PFSK-1 (cell line): ENCODE data around the gene PPL.

Source experiments
- FOXP2 ChIP-seq: optimal IDR thresholded peaks from 2 replicates; pipeline ENCODE3; 2011; ENCODE audit warnings: borderline replicate concordance, control low read depth, inconsistent platforms; ENCODE audit not compliant: insufficient read depth; ENCODE audit errors: extremely low read length, extremely low read depth
- POLR2AphosphoS5 ChIP-seq: IDR thresholded peaks from 2 replicates; pipeline ENCODE4 v1.6.1; 2012; ENCODE audit warnings: low read depth, mild to moderate bottlenecking, control low read depth, low read length, moderate library complexity
- SIN3A ChIP-seq: IDR thresholded peaks from 2 replicates; pipeline ENCODE4 v1.6.1; 2012; ENCODE audit warnings: mild to moderate bottlenecking, low read length, moderate library complexity, borderline replicate concordance; ENCODE audit not compliant: insufficient read depth
- TAF1 ChIP-seq: IDR thresholded peaks from 2 replicates; pipeline ENCODE4 v1.6.1; 2012; ENCODE audit warnings: low read length, control low read depth, borderline replicate concordance; ENCODE audit not compliant: insufficient read depth
- TF ChIP-seq, protein P1 (sequence below), 2 experiments: IDR thresholded peaks; 2 replicates each; pipeline versions ENCODE4 v1.6.1 to v1.8.0; 2011 to 2012; ENCODE audit warnings: low read depth in 2 of 2, low read length in 2 of 2, control low read depth in 1 of 2, inconsistent platforms in 1 of 2, mild to moderate bottlenecking in 1 of 2, moderate library complexity in 1 of 2; ENCODE audit not compliant: insufficient read depth in 1 of 2

PPL gene

DNA sequence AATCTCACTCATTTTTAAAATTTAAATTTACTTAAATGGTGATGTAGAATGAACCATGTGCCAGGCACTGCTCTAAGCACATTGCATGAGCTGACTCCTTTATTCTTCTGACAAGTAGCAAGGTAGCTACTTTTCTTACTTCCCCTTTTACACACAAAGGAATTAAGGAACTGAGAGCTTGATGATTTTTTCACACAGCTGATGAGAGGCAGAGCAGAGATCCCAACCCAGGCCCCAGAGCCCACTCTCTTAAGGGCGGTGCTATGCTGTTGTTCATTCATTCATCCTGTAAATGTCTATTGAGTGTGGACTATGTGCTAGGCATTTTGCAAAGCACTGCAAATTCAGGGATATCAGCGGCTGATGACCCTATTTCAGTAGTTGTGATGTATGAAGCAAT is 39.1 kb upstream of the PPL start:
- TF ChIP-seq POLR2AphosphoS5 (no peak), FOXP2 (no peak), SIN3A (no peak), TAF1 (no peak)
- TF ChIP-seq, protein P1, sequence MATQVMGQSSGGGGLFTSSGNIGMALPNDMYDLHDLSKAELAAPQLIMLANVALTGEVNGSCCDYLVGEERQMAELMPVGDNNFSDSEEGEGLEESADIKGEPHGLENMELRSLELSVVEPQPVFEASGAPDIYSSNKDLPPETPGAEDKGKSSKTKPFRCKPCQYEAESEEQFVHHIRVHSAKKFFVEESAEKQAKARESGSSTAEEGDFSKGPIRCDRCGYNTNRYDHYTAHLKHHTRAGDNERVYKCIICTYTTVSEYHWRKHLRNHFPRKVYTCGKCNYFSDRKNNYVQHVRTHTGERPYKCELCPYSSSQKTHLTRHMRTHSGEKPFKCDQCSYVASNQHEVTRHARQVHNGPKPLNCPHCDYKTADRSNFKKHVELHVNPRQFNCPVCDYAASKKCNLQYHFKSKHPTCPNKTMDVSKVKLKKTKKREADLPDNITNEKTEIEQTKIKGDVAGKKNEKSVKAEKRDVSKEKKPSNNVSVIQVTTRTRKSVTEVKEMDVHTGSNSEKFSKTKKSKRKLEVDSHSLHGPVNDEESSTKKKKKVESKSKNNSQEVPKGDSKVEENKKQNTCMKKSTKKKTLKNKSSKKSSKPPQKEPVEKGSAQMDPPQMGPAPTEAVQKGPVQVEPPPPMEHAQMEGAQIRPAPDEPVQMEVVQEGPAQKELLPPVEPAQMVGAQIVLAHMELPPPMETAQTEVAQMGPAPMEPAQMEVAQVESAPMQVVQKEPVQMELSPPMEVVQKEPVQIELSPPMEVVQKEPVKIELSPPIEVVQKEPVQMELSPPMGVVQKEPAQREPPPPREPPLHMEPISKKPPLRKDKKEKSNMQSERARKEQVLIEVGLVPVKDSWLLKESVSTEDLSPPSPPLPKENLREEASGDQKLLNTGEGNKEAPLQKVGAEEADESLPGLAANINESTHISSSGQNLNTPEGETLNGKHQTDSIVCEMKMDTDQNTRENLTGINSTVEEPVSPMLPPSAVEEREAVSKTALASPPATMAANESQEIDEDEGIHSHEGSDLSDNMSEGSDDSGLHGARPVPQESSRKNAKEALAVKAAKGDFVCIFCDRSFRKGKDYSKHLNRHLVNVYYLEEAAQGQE (IDR thresholded peaks at IDR 0.05; ENCODE audit: insufficient read depth in 1 of 2, low read depth in 2 of 2, low read length in 2 of 2), result no peak

DNA sequence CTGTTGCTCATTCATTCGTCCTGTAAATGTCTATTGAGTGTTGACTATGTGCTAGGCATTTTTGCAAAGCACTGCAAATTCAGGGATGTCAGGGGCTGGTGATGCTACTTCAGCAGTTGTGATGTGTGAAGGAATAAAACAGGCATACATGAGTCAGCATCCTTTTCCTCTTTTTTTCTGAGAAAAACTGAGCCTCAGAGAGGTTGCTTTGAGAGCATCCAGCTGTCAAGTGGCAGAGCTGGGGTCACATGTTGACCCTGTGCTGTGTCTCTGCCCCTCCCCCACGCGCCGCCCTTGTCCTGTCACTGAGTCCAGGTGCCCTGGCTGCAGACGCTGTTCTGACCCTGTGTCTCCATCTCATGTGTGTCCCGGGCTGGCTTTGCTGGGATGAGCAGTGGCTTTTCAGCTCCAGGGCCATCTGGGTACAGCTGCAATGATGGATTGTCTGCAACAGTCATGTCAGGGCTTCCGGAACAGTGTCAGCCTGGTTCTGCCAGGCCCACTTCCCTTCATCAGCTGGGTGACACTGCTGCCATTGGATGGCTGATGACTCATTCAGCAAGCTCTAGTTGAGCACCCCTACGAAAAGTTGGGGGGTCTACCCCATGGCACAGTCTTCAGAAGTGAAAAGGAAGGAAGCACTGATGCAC is 36.1 kb upstream of the PPL start:
- TF ChIP-seq, protein P1 (IDR thresholded peaks at IDR 0.05; ENCODE audit: insufficient read depth in 1 of 2, low read depth in 2 of 2, low read length in 2 of 2), result no peak

DNA sequence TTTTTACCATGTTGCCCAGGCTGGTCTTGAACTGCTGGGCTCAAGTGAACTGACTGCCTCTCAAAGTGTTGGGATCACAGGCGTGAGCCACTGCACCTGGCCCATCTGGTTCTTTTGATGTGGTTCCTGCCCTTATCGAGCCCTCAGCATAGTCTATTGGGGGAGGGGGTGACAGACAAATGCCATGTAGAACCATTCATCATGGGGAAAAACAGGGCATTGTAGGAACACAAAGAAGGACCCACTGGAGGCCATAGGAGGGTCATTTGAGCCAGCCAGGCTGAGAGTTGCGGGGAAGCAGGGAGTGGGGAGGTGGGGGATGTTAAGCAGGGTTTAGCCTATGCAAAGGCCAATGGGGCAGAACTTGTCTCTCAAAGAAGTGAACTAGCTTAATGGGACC is 33.1 kb upstream of the PPL start:
- TF ChIP-seq SIN3A, result no peak
- TF ChIP-seq, protein P1 (IDR thresholded peaks at IDR 0.05; ENCODE audit: insufficient read depth in 1 of 2, low read depth in 2 of 2, low read length in 2 of 2), result no peak
- no peak for TF ChIP-seq FOXP2
- no peak for TF ChIP-seq TAF1
- no peak for TF ChIP-seq POLR2AphosphoS5

DNA sequence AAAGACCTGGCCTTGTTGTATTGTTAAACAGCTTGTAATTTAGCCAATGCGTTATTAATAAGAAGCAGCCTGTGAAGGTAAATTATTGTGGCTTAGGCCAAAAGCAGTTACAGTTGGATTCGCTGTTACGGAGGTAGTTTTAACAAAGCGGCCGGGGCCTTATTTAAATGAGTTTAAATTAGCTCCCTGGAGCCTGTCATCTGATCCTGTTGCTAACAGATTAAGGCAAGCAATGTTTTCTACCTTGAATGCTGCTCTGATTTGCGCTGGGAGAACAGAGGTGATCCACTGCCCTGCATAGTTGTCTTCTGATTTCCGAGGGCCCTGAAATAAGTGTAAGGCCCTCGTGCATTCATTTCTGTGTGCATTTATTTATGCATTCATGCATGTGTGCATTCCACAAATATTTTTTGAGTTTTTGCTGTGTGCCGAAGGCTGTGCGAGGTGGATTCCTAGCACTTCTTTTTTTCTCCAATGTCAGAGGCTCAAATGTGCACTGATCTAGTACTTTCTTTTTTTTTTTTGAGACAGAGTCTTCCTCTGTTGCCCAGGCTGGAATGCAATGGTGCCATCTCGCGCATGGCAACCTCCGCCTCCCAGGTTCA is 32.0 kb upstream of the PPL start:
- TF ChIP-seq SIN3A, result no peak
- TF ChIP-seq, protein P1 (IDR thresholded peaks at IDR 0.05; ENCODE audit: insufficient read depth in 1 of 2, low read depth in 2 of 2, low read length in 2 of 2), result no peak
- no peak for TF ChIP-seq FOXP2
- no peak for TF ChIP-seq POLR2AphosphoS5
- TF ChIP-seq TAF1, result no peak
